H9 (cell line): Measurements from ENCODE around the gene STOML3. TPM values are rescaled to one million over a fixed set of nuclear protein-coding genes. Genes with fewer than 3 reads are reported as not detected.

ENCODE experiments used
- DNase-seq: peaks from one replicate; pipeline ENCODE4 v3.0.0-alpha.2; 2017
- H2AFZ ChIP-seq: one replicate; pipeline ENCODE4 v1.6.1; 2013; ENCODE audit warnings: mild to moderate bottlenecking, low read length, control low read depth, moderate library complexity
- H2AK5ac ChIP-seq: 2 replicates; pipeline ENCODE4 v1.6.1; 2013; ENCODE audit warnings: low read length, control low read depth, mixed read lengths; ENCODE audit not compliant: insufficient read length
- H2BK120ac ChIP-seq: one replicate; pipeline ENCODE4 v1.6.1; 2013; ENCODE audit warnings: low read depth, mild to moderate bottlenecking, low read length, control low read depth, inconsistent platforms; ENCODE audit not compliant: poor library complexity, severe bottlenecking
- H2BK12ac ChIP-seq: 2 replicates; pipeline ENCODE4 v1.6.1; 2013; ENCODE audit warnings: low read length, control low read depth, mixed read lengths, low read depth; ENCODE audit not compliant: insufficient read length
- H2BK15ac ChIP-seq: 2 replicates; pipeline ENCODE4 v1.6.1; 2013; ENCODE audit warnings: low read depth, low read length, control low read depth
- H2BK20ac ChIP-seq: one replicate; pipeline ENCODE4 v1.6.1; 2013; ENCODE audit warnings: low read depth, mild to moderate bottlenecking, low read length, control low read depth, inconsistent platforms; ENCODE audit not compliant: poor library complexity, severe bottlenecking
- H2BK5ac ChIP-seq: 2 replicates; pipeline ENCODE4 v1.6.1; 2013; ENCODE audit warnings: low read length, control low read depth, mixed read lengths; ENCODE audit not compliant: insufficient read length
- H3K14ac ChIP-seq: 2 replicates; pipeline ENCODE4 v1.6.1; 2013; ENCODE audit warnings: low read length, control low read depth; ENCODE audit not compliant: insufficient read depth
- H3K18ac ChIP-seq: 2 replicates; pipeline ENCODE4 v1.6.1; 2013; ENCODE audit warnings: low read depth, mild to moderate bottlenecking, mixed read lengths, low read length, control low read depth; ENCODE audit not compliant: insufficient read length
- H3K23ac ChIP-seq: 2 replicates; pipeline ENCODE4 v1.6.1; 2013; ENCODE audit warnings: low read length, control low read depth, mixed read lengths, low read depth; ENCODE audit not compliant: insufficient read length
- H3K23me2 ChIP-seq: 2 replicates; pipeline ENCODE4 v1.6.1; 2013; ENCODE audit warnings: low read depth, mild to moderate bottlenecking, mixed read lengths, low read length, control low read depth; ENCODE audit not compliant: insufficient read length, poor library complexity, severe bottlenecking
- H3K27ac ChIP-seq: 2 replicates; pipeline ENCODE4 v1.5.1; 2013; ENCODE audit warnings: low read length, control low read depth, mixed read lengths, low read depth; ENCODE audit not compliant: insufficient read length
- H3K27me3 ChIP-seq: 2 replicates; pipeline ENCODE4 v1.6.1; 2013; ENCODE audit warnings: low read length, control low read depth, inconsistent platforms; ENCODE audit not compliant: insufficient read depth
- H3K4ac ChIP-seq: 2 replicates; pipeline ENCODE4 v1.6.1; 2013; ENCODE audit warnings: low read depth, mild to moderate bottlenecking, control low read depth, inconsistent platforms, low read length, moderate library complexity
- H3K4me1 ChIP-seq: 2 replicates; pipeline ENCODE4 v1.6.1; 2013; ENCODE audit warnings: low read length, control low read depth, inconsistent platforms; ENCODE audit not compliant: insufficient read depth
- H3K4me2 ChIP-seq: 2 replicates; pipeline ENCODE4 v1.6.1; 2013; ENCODE audit warnings: low read length, control low read depth, mixed read lengths; ENCODE audit not compliant: insufficient read length, insufficient read depth
- H3K56ac ChIP-seq: 2 replicates; pipeline ENCODE4 v1.6.1; 2013; ENCODE audit warnings: low read depth, mild to moderate bottlenecking, mixed read lengths, low read length, control low read depth; ENCODE audit not compliant: insufficient read length
- H3K79me1 ChIP-seq: 2 replicates; pipeline ENCODE4 v1.6.1; 2013; ENCODE audit warnings: low read depth, mild to moderate bottlenecking, moderate library complexity, low read length, control low read depth, inconsistent platforms; ENCODE audit not compliant: insufficient read depth, poor library complexity, severe bottlenecking
- H3K79me2 ChIP-seq: 2 replicates; pipeline ENCODE4 v1.6.1; 2013; ENCODE audit warnings: low read length, control low read depth, inconsistent platforms; ENCODE audit not compliant: insufficient read depth
- H3K9ac ChIP-seq: 2 replicates; pipeline ENCODE4 v1.6.1; 2013; ENCODE audit warnings: low read length, control low read depth, mixed read lengths; ENCODE audit not compliant: insufficient read length; ENCODE audit errors: extremely low read depth
- H3K9me3 ChIP-seq: one replicate; pipeline ENCODE4 v1.6.1; 2013; ENCODE audit warnings: low read depth, low read length, inconsistent platforms; ENCODE audit not compliant: control insufficient read depth
- H3T11ph ChIP-seq: one replicate; pipeline ENCODE4 v1.6.1; 2013; ENCODE audit warnings: mild to moderate bottlenecking, low read length, control low read depth, inconsistent platforms
- H4K20me1 ChIP-seq: one replicate; pipeline ENCODE4 v1.6.1; 2013; ENCODE audit not compliant: control insufficient read depth, insufficient read length, insufficient read depth
- H4K5ac ChIP-seq: 2 replicates; pipeline ENCODE4 v1.6.1; 2013; ENCODE audit warnings: low read depth, mild to moderate bottlenecking, mixed read lengths, low read length, control low read depth; ENCODE audit not compliant: insufficient read length
- H4K8ac ChIP-seq: replicated peaks from 2 replicates; pipeline ENCODE4 v1.6.1; 2013; ENCODE audit warnings: low read length, control low read depth, mixed read lengths, low read depth; ENCODE audit not compliant: insufficient read length
- H4K91ac ChIP-seq: 2 replicates; pipeline ENCODE4 v1.6.1; 2013; ENCODE audit warnings: low read depth, mild to moderate bottlenecking, moderate library complexity, mixed read lengths, low read length, control low read depth; ENCODE audit not compliant: insufficient read length
- H3K27ac Mint-ChIP-seq, 3 experiments: 2 replicates in 2 of 3; 3 replicates in 1 of 3; pipeline ENCODE4 v1.8.0; 2020 to 2021; ENCODE audit warnings: mixed read lengths in 3 of 3, mild to moderate bottlenecking in 1 of 3, moderate library complexity in 1 of 3
- H3K27me3 Mint-ChIP-seq: 2 replicates; pipeline ENCODE4 v1.8.0; 2021; ENCODE audit warnings: low read depth, mild to moderate bottlenecking, moderate library complexity, mixed read lengths
- H3K36me3 Mint-ChIP-seq, 3 experiments: 2 replicates in 2 of 3; 3 replicates in 1 of 3; pipeline ENCODE4 v1.8.0; 2020 to 2021; ENCODE audit warnings: low read depth in 3 of 3, mixed read lengths in 3 of 3; ENCODE audit not compliant: insufficient read depth in 1 of 3
- H3K4me1 Mint-ChIP-seq, 2 experiments: 2 replicates each; pipeline ENCODE4 v1.8.0; 2020; ENCODE audit warnings: mixed read lengths in 2 of 2
- H3K4me3 Mint-ChIP-seq, 2 experiments: 2 replicates in 1 of 2; 3 replicates in 1 of 2; pipeline ENCODE4 v1.8.0; 2020 to 2021; ENCODE audit warnings: mild to moderate bottlenecking in 2 of 2, mixed read lengths in 2 of 2, moderate library complexity in 1 of 2
- H3K9me3 Mint-ChIP-seq, 2 experiments: 2 replicates in 1 of 2; 3 replicates in 1 of 2; pipeline ENCODE4 v1.8.0; 2020; ENCODE audit warnings: mild to moderate bottlenecking in 2 of 2, mixed read lengths in 2 of 2, moderate library complexity in 1 of 2
- CTCF ChIP-seq: fragments of 200-600 bp; sonication (generic); conservative IDR thresholded peaks from 3 replicates; pipeline ENCODE4 v1.8.0; 2021; ENCODE audit warnings: antibody characterized with exemption, mild to moderate bottlenecking
- WGBS: extraction: QIAGEN DNeasy Blood & Tissue Kit; methylation state at CpG from one replicate; pipeline ENCODE4 v1.1.7; 2013; ENCODE audit warnings: missing lambda C conversion rate, low lambda C conversion rate, mixed read lengths; ENCODE audit not compliant: insufficient read length; ENCODE audit errors: extremely low coverage; 5-methylcytosine and 5-hydroxymethylcytosine counted together
- total RNA-seq: library from RNA; stranded (reverse); gene quantifications from 2 replicates; pipeline ENCODE4 v1.2.1, GENCODE V29; 2021

The STOML3 gene
- total RNA-seq, 1 experiment from 2014 or later = not detected

- Histone ChIP-seq H4K8ac (no peak overlapping the region), H4K5ac (no peak overlapping the region), H3K9ac (no peak overlapping the region), H3K23ac (no peak overlapping the region), H3K27ac (no peak overlapping the region), H2AFZ (no peak overlapping the region), H3K18ac (no peak overlapping the region), H3K23me2 (no peaks in the 10 kb centered on the region), H4K91ac (no peak overlapping the region), H3K9me3 (no peaks in the 10 kb centered on the region), H4K20me1 (no peaks in the 10 kb centered on the region), H3K4me2 (no peak overlapping the region), H2BK12ac (no peak overlapping the region), H3K14ac (no peak overlapping the region), H2AK5ac (no peak overlapping the region), H2BK15ac (no peak overlapping the region), H3K4ac (no peak overlapping the region), H3K56ac (no peak overlapping the region), H2BK120ac (no peak overlapping the region), H3K79me1 (no peaks in the 10 kb centered on the region), H3K27me3 (no peaks in the 10 kb centered on the region), H2BK20ac (no peak overlapping the region), H3K4me1 (no peaks in the 10 kb centered on the region), H3T11ph (no peak overlapping the region), H3K79me2 (no peaks in the 10 kb centered on the region), H2BK5ac (no peak overlapping the region)
- no CpG with 5 or more reads among the region's 1 CpG for WGBS
- TF ChIP-seq CTCF = no peak
- Mint-ChIP-seq H3K4me3 (no peak overlapping the region), H3K27me3 (no peaks in the 10 kb centered on the region), H3K9me3 (no peaks in the 10 kb centered on the region; a peak in 1 of 5 replicates), H3K4me1 (peaks cover 4 to 11% of the 10 kb centered on the region in 2 experiments; a peak in 3 of 4 replicates), H3K27ac (no peak overlapping the region), H3K36me3 (no peaks in the 10 kb centered on the region)
- DNase-seq = no peak
These were observed 37.8 kb downstream of the STOML3 start for GRCh38 chr13:38952827-38953226.
